ENCODE measurements around the gene CDH4.

The CDH4 gene

GRCh38 chr20:61354001-61354390, 101.9 kb downstream of the CDH4 start:
- Histone ChIP-seq H3K36me3 (ENCODE audit: control insufficient read depth in 2 of 2, insufficient read depth in 2 of 2, low read length in 2 of 2) (no peaks in the 10 kb centered on the region), H3K4me1 (ENCODE audit: control insufficient read depth in 2 of 2, insufficient read depth in 2 of 2, low read length in 2 of 2) (no peaks in the 10 kb centered on the region), H3K9ac (ENCODE audit: low read depth in 1 of 2, low read length in 2 of 2) (no peak overlapping the region), H3K27me3 (ENCODE audit: control insufficient read depth in 2 of 2, insufficient read depth in 2 of 2, low read length in 2 of 2) (no peaks in the 10 kb centered on the region), H3K4me3 (ENCODE audit: low read length in 2 of 2) (no peak overlapping the region), H3K27ac (ENCODE audit: low read depth in 2 of 2, low read length in 2 of 2) (no peak overlapping the region), H3K9me3 (ENCODE audit: control insufficient read depth in 2 of 2, low read length in 2 of 2) (no peaks in the 10 kb centered on the region)

GRCh38 chr20:61354501-61354900, 102.4 kb downstream of the CDH4 start:
- Histone ChIP-seq H3K36me3 (ENCODE audit: control insufficient read depth in 2 of 2, insufficient read depth in 2 of 2, low read length in 2 of 2) (no peaks in the 10 kb centered on the region), H3K9ac (ENCODE audit: low read depth in 1 of 2, low read length in 2 of 2) (no peak overlapping the region), H3K4me3 (ENCODE audit: low read length in 2 of 2) (no peak overlapping the region), H3K4me1 (ENCODE audit: control insufficient read depth in 2 of 2, insufficient read depth in 2 of 2, low read length in 2 of 2) (no peaks in the 10 kb centered on the region), H3K27ac (ENCODE audit: low read depth in 2 of 2, low read length in 2 of 2) (no peak overlapping the region), H3K9me3 (ENCODE audit: control insufficient read depth in 2 of 2, low read length in 2 of 2) (no peaks in the 10 kb centered on the region), H3K27me3 (ENCODE audit: control insufficient read depth in 2 of 2, insufficient read depth in 2 of 2, low read length in 2 of 2) (no peaks in the 10 kb centered on the region)

DNA sequence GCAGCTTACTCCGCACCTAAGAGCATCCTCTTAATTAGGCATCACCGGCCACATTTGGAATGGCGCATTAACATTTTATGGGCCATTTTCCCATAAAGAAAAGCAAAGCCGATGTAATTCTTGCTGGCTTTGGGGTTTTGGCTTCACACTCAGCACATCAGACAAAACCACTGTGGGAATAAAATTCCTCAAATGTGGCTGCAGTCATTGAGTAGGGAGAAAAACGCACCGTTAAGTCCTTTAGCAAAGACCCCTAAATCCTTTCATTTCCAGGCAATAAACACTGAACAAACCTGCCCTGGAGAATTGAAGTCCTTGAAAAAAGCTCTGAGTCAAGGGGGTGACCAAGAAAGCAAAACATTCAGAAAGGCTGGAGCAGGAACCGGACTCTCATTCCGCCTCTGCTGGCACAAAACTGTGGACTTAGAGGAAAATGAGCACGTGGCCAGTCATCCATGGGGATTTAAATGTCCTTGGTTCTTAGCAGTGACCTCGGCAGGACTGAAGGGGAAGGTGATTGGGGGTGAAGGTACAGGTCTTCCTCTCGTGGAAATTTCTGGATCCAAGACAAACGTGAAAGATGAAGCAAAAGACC, 102.9 kb downstream of the CDH4 start:
- no peaks in the 10 kb centered on the region for H3K27me3 ChIP-seq (ENCODE audit: control insufficient read depth in 2 of 2, insufficient read depth in 2 of 2, low read length in 2 of 2)

GRCh38 chr20:61355585-61355984, 103.5 kb downstream of the CDH4 start:
- Histone ChIP-seq H3K4me3 (ENCODE audit: low read length in 2 of 2) (no peak overlapping the region), H3K9me3 (ENCODE audit: control insufficient read depth in 2 of 2, low read length in 2 of 2) (no peaks in the 10 kb centered on the region), H3K27me3 (ENCODE audit: control insufficient read depth in 2 of 2, insufficient read depth in 2 of 2, low read length in 2 of 2) (no peaks in the 10 kb centered on the region), H3K4me1 (ENCODE audit: control insufficient read depth in 2 of 2, insufficient read depth in 2 of 2, low read length in 2 of 2) (no peaks in the 10 kb centered on the region), H3K36me3 (ENCODE audit: control insufficient read depth in 2 of 2, insufficient read depth in 2 of 2, low read length in 2 of 2) (no peaks in the 10 kb centered on the region), H3K27ac (ENCODE audit: low read depth in 2 of 2, low read length in 2 of 2) (no peak overlapping the region), H3K9ac (ENCODE audit: low read depth in 1 of 2, low read length in 2 of 2) (no peak overlapping the region)

More for the DNA sequence above, 102.9 kb downstream of the CDH4 start:
- Histone ChIP-seq H3K27ac (ENCODE audit: low read depth in 2 of 2, low read length in 2 of 2) (no peak overlapping the region), H3K36me3 (ENCODE audit: control insufficient read depth in 2 of 2, insufficient read depth in 2 of 2, low read length in 2 of 2) (no peaks in the 10 kb centered on the region), H3K4me1 (ENCODE audit: control insufficient read depth in 2 of 2, insufficient read depth in 2 of 2, low read length in 2 of 2) (no peaks in the 10 kb centered on the region), H3K4me3 (ENCODE audit: low read length in 2 of 2) (no peak overlapping the region), H3K9me3 (ENCODE audit: control insufficient read depth in 2 of 2, low read length in 2 of 2) (no peaks in the 10 kb centered on the region), H3K9ac (ENCODE audit: low read depth in 1 of 2, low read length in 2 of 2) (no peak overlapping the region)

- H3K9ac ChIP-seq (ENCODE audit: low read depth in 1 of 2, low read length in 2 of 2), result no peak overlapping the region
- no peaks in the 10 kb centered on the region for H3K9me3 ChIP-seq (ENCODE audit: control insufficient read depth in 2 of 2, low read length in 2 of 2)
- no peaks in the 10 kb centered on the region for H3K27me3 ChIP-seq (ENCODE audit: control insufficient read depth in 2 of 2, insufficient read depth in 2 of 2, low read length in 2 of 2)
- H3K36me3 ChIP-seq (ENCODE audit: control insufficient read depth in 2 of 2, insufficient read depth in 2 of 2, low read length in 2 of 2), result no peaks in the 10 kb centered on the region
- H3K4me3 ChIP-seq (ENCODE audit: low read length in 2 of 2), result no peak overlapping the region
- no peak overlapping the region for H3K27ac ChIP-seq (ENCODE audit: low read depth in 2 of 2, low read length in 2 of 2)
- no peaks in the 10 kb centered on the region for H3K4me1 ChIP-seq (ENCODE audit: control insufficient read depth in 2 of 2, insufficient read depth in 2 of 2, low read length in 2 of 2)
These were observed 104.1 kb downstream of the CDH4 start for GRCh38 chr20:61356196-61356595.

- H3K36me3 ChIP-seq (ENCODE audit: control insufficient read depth in 2 of 2, insufficient read depth in 2 of 2, low read length in 2 of 2), result no peaks in the 10 kb centered on the region
These were observed 105.1 kb downstream of the CDH4 start for GRCh38 chr20:61357119-61357518.

DNA sequence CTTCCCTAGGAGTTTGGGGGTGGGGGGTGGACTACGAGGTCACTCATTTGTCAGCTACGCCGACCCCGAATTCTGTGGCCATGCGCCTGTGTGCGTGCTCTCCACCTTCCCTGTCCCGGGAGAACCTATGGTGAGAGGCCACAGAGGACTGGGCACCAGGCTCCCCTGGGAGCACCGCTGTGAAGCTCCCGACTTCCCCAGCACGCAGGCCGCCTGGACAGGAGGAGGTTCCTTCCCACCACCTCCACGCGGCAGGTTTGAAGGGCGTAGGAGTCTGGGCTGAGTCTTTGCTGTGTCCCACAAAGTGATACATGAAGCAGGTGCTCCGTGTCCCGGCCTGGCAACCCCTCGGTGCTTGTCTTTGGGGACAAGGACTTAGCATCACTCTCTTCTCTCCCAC, 107.2 kb downstream of the CDH4 start:
- Histone ChIP-seq H3K9ac (ENCODE audit: low read depth in 1 of 2, low read length in 2 of 2) (no peak overlapping the region), H3K27ac (ENCODE audit: low read depth in 2 of 2, low read length in 2 of 2) (no peak overlapping the region), H3K36me3 (ENCODE audit: control insufficient read depth in 2 of 2, insufficient read depth in 2 of 2, low read length in 2 of 2) (no peaks in the 10 kb centered on the region), H3K9me3 (ENCODE audit: control insufficient read depth in 2 of 2, low read length in 2 of 2) (no peaks in the 10 kb centered on the region), H3K27me3 (ENCODE audit: control insufficient read depth in 2 of 2, insufficient read depth in 2 of 2, low read length in 2 of 2) (no peaks in the 10 kb centered on the region), H3K4me1 (ENCODE audit: control insufficient read depth in 2 of 2, insufficient read depth in 2 of 2, low read length in 2 of 2) (no peaks in the 10 kb centered on the region), H3K4me3 (ENCODE audit: low read length in 2 of 2) (no peak overlapping the region)

More at GRCh38 chr20:61357119-61357518, 105.1 kb downstream of the CDH4 start:
- H3K4me1 ChIP-seq (ENCODE audit: control insufficient read depth in 2 of 2, insufficient read depth in 2 of 2, low read length in 2 of 2), result no peaks in the 10 kb centered on the region
- H3K9ac ChIP-seq (ENCODE audit: low read depth in 1 of 2, low read length in 2 of 2), result no peak overlapping the region
- no peaks in the 10 kb centered on the region for H3K27me3 ChIP-seq (ENCODE audit: control insufficient read depth in 2 of 2, insufficient read depth in 2 of 2, low read length in 2 of 2)
- H3K4me3 ChIP-seq (ENCODE audit: low read length in 2 of 2), result no peak overlapping the region
- H3K27ac ChIP-seq (ENCODE audit: low read depth in 2 of 2, low read length in 2 of 2), result no peak overlapping the region
- H3K9me3 ChIP-seq (ENCODE audit: control insufficient read depth in 2 of 2, low read length in 2 of 2), result no peaks in the 10 kb centered on the region

GRCh38 chr20:61360296-61360695, 108.2 kb downstream of the CDH4 start:
- Histone ChIP-seq H3K27me3 (ENCODE audit: control insufficient read depth in 2 of 2, insufficient read depth in 2 of 2, low read length in 2 of 2) (no peaks in the 10 kb centered on the region), H3K4me3 (ENCODE audit: low read length in 2 of 2) (no peak overlapping the region), H3K27ac (ENCODE audit: low read depth in 2 of 2, low read length in 2 of 2) (no peak overlapping the region), H3K4me1 (ENCODE audit: control insufficient read depth in 2 of 2, insufficient read depth in 2 of 2, low read length in 2 of 2) (no peaks in the 10 kb centered on the region), H3K36me3 (ENCODE audit: control insufficient read depth in 2 of 2, insufficient read depth in 2 of 2, low read length in 2 of 2) (no peaks in the 10 kb centered on the region), H3K9ac (ENCODE audit: low read depth in 1 of 2, low read length in 2 of 2) (no peak overlapping the region), H3K9me3 (ENCODE audit: control insufficient read depth in 2 of 2, low read length in 2 of 2) (no peaks in the 10 kb centered on the region)

DNA sequence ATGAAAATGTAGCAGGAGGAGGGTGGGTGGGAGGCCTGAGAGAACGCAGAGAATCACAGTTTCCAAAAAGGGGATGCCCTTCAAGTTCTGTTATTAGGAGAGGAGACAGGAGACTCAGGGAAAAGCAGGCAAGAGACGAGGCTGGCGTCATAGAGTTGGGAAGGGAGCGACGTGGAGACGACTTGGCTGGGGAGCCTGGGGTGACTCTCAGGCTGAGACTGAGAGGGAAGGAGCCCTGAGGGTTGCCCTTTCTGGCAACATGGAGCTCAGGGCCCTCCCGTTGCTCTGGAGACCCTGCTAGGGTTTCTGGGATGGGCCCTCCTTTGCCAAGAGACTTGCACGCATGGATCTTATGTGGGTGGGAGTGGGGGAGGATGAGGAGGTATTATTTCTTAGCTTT, 108.9 kb downstream of the CDH4 start:
- no peaks in the 10 kb centered on the region for H3K9me3 ChIP-seq (ENCODE audit: control insufficient read depth in 2 of 2, low read length in 2 of 2)
- H3K9ac ChIP-seq (ENCODE audit: low read depth in 1 of 2, low read length in 2 of 2), result no peak overlapping the region
- no peaks in the 10 kb centered on the region for H3K36me3 ChIP-seq (ENCODE audit: control insufficient read depth in 2 of 2, insufficient read depth in 2 of 2, low read length in 2 of 2)
- H3K27ac ChIP-seq (ENCODE audit: low read depth in 2 of 2, low read length in 2 of 2), result no peak overlapping the region
- H3K4me1 ChIP-seq (ENCODE audit: control insufficient read depth in 2 of 2, insufficient read depth in 2 of 2, low read length in 2 of 2), result no peaks in the 10 kb centered on the region
- H3K4me3 ChIP-seq (ENCODE audit: low read length in 2 of 2), result no peak overlapping the region
- H3K27me3 ChIP-seq (ENCODE audit: control insufficient read depth in 2 of 2, insufficient read depth in 2 of 2, low read length in 2 of 2), result no peaks in the 10 kb centered on the region

- Histone ChIP-seq H3K4me1 (ENCODE audit: control insufficient read depth in 2 of 2, insufficient read depth in 2 of 2, low read length in 2 of 2) (no peaks in the 10 kb centered on the region), H3K9me3 (ENCODE audit: control insufficient read depth in 2 of 2, low read length in 2 of 2) (no peaks in the 10 kb centered on the region), H3K9ac (ENCODE audit: low read depth in 1 of 2, low read length in 2 of 2) (no peak overlapping the region), H3K27me3 (ENCODE audit: control insufficient read depth in 2 of 2, insufficient read depth in 2 of 2, low read length in 2 of 2) (no peaks in the 10 kb centered on the region), H3K27ac (ENCODE audit: low read depth in 2 of 2, low read length in 2 of 2) (no peak overlapping the region), H3K4me3 (ENCODE audit: low read length in 2 of 2) (no peak overlapping the region), H3K36me3 (ENCODE audit: control insufficient read depth in 2 of 2, insufficient read depth in 2 of 2, low read length in 2 of 2) (no peaks in the 10 kb centered on the region)
These were observed 109.4 kb downstream of the CDH4 start for GRCh38 chr20:61361501-61361900.

DNA sequence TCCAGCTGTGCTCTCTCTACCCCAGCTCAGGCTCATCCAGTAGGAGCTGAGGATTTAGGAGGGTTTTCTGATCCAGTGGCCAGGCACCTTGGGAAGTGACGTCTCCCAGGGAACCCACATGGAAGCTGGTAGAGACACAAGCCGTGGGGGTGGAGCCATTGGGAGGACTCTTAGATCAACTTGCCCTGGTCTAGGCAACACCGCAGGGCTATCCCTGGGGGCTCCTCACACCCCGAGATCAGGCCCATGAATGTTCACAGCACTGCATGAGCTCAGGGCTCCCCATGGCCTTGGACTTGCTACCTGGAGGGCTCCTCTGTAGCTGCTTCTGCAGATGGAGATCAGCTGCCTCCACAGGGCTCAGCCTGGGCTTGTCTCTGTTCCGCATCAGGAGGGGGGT, 112.1 kb downstream of the CDH4 start:
- no peaks in the 10 kb centered on the region for H3K36me3 ChIP-seq (ENCODE audit: control insufficient read depth in 2 of 2, insufficient read depth in 2 of 2, low read length in 2 of 2)
- no peaks in the 10 kb centered on the region for H3K27me3 ChIP-seq (ENCODE audit: control insufficient read depth in 2 of 2, insufficient read depth in 2 of 2, low read length in 2 of 2)
- no peaks in the 10 kb centered on the region for H3K9me3 ChIP-seq (ENCODE audit: control insufficient read depth in 2 of 2, low read length in 2 of 2)
- H3K4me1 ChIP-seq (ENCODE audit: control insufficient read depth in 2 of 2, insufficient read depth in 2 of 2, low read length in 2 of 2), result no peaks in the 10 kb centered on the region
- no peak overlapping the region for H3K9ac ChIP-seq (ENCODE audit: low read depth in 1 of 2, low read length in 2 of 2)
- H3K4me3 ChIP-seq (ENCODE audit: low read length in 2 of 2), result no peak overlapping the region
- H3K27ac ChIP-seq (ENCODE audit: low read depth in 2 of 2, low read length in 2 of 2), result no peak overlapping the region

Data from mucosa of rectum (tissue), 2 donors.